Fibroblast of lung (primary cell): ENCODE results near the gene RFX2. TPM values are rescaled to one million over a fixed set of nuclear protein-coding genes. Genes with fewer than 3 reads are reported as not detected.
"Not testable (repeated sequence)": the region's sequence is repeated elsewhere in the genome, so short reads cannot be mapped to it uniquely, and the experiment has no call there.

Experiments used
- DNase-seq, 2 donors: peaks; one replicate each; pipeline versions ENCODE4 v3.0.0 to v3.0.0-alpha.2; 2010; ENCODE audit warnings: low read depth in 2 of 2
- H2AFZ ChIP-seq: 2 replicates; pipeline ENCODE4 v1.5.1; 2012; ENCODE audit warnings: low read length, control low read depth, inconsistent platforms
- H3K27ac ChIP-seq: 2 replicates; pipeline ENCODE4 v1.5.1; 2011; ENCODE audit warnings: low read length, control low read depth; ENCODE audit not compliant: insufficient read depth
- H3K27me3 ChIP-seq: 2 replicates; pipeline ENCODE4 v1.5.1; 2011; ENCODE audit warnings: mild to moderate bottlenecking, low read length; ENCODE audit not compliant: control insufficient read depth, insufficient read depth
- H3K36me3 ChIP-seq: 2 replicates; pipeline ENCODE4 v1.5.1; 2011; ENCODE audit warnings: low read length; ENCODE audit not compliant: control insufficient read depth, insufficient read depth
- H3K4me1 ChIP-seq: 2 replicates; pipeline ENCODE4 v1.5.1; 2011; ENCODE audit warnings: low read length; ENCODE audit not compliant: control insufficient read depth, insufficient read depth; ENCODE audit errors: extremely low read depth
- H3K4me2 ChIP-seq: 2 replicates; pipeline ENCODE4 v1.5.1; 2011; ENCODE audit warnings: low read length, control low read depth; ENCODE audit not compliant: insufficient read depth; ENCODE audit errors: extremely low read depth
- H3K4me3 ChIP-seq, 4 experiments: fragments of 200-600 bp in 1 of 4; sonication (generic) in 1 of 4; replicated peaks in 1 of 4; 2 replicates each; pipeline ENCODE4 v1.5.1; 2011 to 2016; ENCODE audit warnings: low read length in 4 of 4, low read depth in 3 of 4, mild to moderate bottlenecking in 3 of 4, control low read depth in 2 of 4, inconsistent platforms in 1 of 4, mixed read lengths in 1 of 4; ENCODE audit not compliant: insufficient read depth in 1 of 4; ENCODE audit errors: control extremely low read depth in 1 of 4
- H3K79me2 ChIP-seq: 2 replicates; pipeline ENCODE4 v1.5.1; 2012; ENCODE audit warnings: mild to moderate bottlenecking, low read length, inconsistent platforms; ENCODE audit not compliant: control insufficient read depth, insufficient read depth
- H3K9ac ChIP-seq: 2 replicates; pipeline ENCODE4 v1.5.1; 2011; ENCODE audit warnings: mild to moderate bottlenecking, low read length, control low read depth; ENCODE audit not compliant: insufficient read depth
- H3K9me3 ChIP-seq: 2 replicates; pipeline ENCODE4 v1.5.1; 2012; ENCODE audit warnings: low read depth, low read length; ENCODE audit not compliant: control insufficient read depth, insufficient read depth
- H4K20me1 ChIP-seq: 2 replicates; pipeline ENCODE4 v1.5.1; 2011; ENCODE audit warnings: low read length; ENCODE audit not compliant: control insufficient read depth, insufficient read depth; ENCODE audit errors: extremely low read depth
- CTCF ChIP-seq, 2 donors: IDR thresholded peaks in 1 of 2; conservative IDR thresholded peaks in 1 of 2; 1 replicate in 1 of 2; 2 replicates in 1 of 2; pipeline ENCODE4 v1.5.1; 2011 to 2012; ENCODE audit warnings: low read length in 2 of 2, control low read depth in 1 of 2, inconsistent platforms in 1 of 2, low read depth in 1 of 2, mild to moderate bottlenecking in 1 of 2
- EZH2 ChIP-seq: IDR thresholded peaks from 2 replicates; pipeline ENCODE4 v1.5.1; 2012; ENCODE audit warnings: low read length, control low read depth, mild to moderate bottlenecking; ENCODE audit errors: missing control alignments
- polyA plus RNA-seq, 2 donors: library from polyadenylated mRNA; depleted of rRNA in 1 of 2; stranded (reverse) in 1 of 2; unstranded in 1 of 2; fragments of >200 nt; gene quantifications; 2 replicates each; pipeline ENCODE4 v1.2.1, GENCODE V29; 2011 to 2012; ENCODE audit warnings: missing spikeins in 1 of 2
- total RNA-seq: library from RNA; depleted of rRNA; stranded (reverse); fragments of >200 nt; gene quantifications from 2 replicates; pipeline ENCODE4 v1.2.1, GENCODE V29; 2014

The RFX2 gene
- total and polyA plus RNA-seq, 2 donors (not counting 1 experiment from before 2014, with no cell fraction given): 2.5 to 9.6 TPM

GRCh38 chr19:5985837-5986236, 124.5 kb downstream of the RFX2 start:
- H3K27ac ChIP-seq, H3K4me2 ChIP-seq, H3K4me3 ChIP-seq, H3K4me1 ChIP-seq, H3K79me2 ChIP-seq, H3K9ac ChIP-seq, H3K9me3 ChIP-seq, DNase-seq, H2AFZ ChIP-seq, H4K20me1 ChIP-seq, H3K27me3 ChIP-seq, H3K36me3 ChIP-seq: not testable (repeated sequence)

GRCh38 chr19:5985098-5985783, 125.1 kb downstream of the RFX2 start:
- Histone ChIP-seq H3K27me3 (no peaks in the 10 kb centered on the region), H3K79me2 (no peaks in the 10 kb centered on the region), H4K20me1 (no peaks in the 10 kb centered on the region), H3K4me3 (no peak overlapping the region), H3K36me3 (no peaks in the 10 kb centered on the region), H3K9ac (no peak overlapping the region), H3K27ac (no peak overlapping the region), H3K9me3 (no peaks in the 10 kb centered on the region), H3K4me1 (peaks cover 8% of the 10 kb centered on the region), H3K4me2 (no peak overlapping the region), H2AFZ (no peak overlapping the region)
- peak; percentile 38 to 73 for DNase-seq
- TF ChIP-seq EZH2 (no peak), CTCF (conservative IDR thresholded peaks at IDR 0.05 in 1 of 2, IDR thresholded peaks at IDR 0.05 in 1 of 2; ENCODE audit: low read depth in 1 of 2, low read length in 2 of 2) (no peak)

GRCh38 chr19:5984600-5984999, 125.7 kb downstream of the RFX2 start:
- no peaks in the 10 kb centered on the region for H3K9me3 ChIP-seq
- no peak for DNase-seq
- no peaks in the 10 kb centered on the region for H3K79me2 ChIP-seq
- no peaks in the 10 kb centered on the region for H3K27me3 ChIP-seq
- no peak overlapping the region for H2AFZ ChIP-seq
- no peak overlapping the region for H3K9ac ChIP-seq
- no peak overlapping the region for H3K4me2 ChIP-seq
- no peaks in the 10 kb centered on the region for H3K36me3 ChIP-seq
- H3K27ac ChIP-seq: no peak overlapping the region
- H4K20me1 ChIP-seq: no peaks in the 10 kb centered on the region
- H3K4me3 ChIP-seq: no peak overlapping the region
- peaks cover 10% of the 10 kb centered on the region for H3K4me1 ChIP-seq
- no peak for TF ChIP-seq EZH2
- TF ChIP-seq CTCF (conservative IDR thresholded peaks at IDR 0.05 in 1 of 2, IDR thresholded peaks at IDR 0.05 in 1 of 2; ENCODE audit: low read depth in 1 of 2, low read length in 2 of 2): no peak
